Mucosa of gallbladder (tissue), 1 donor: ENCODE results near the gene PPM1E. TPM values are rescaled to one million over a fixed set of nuclear protein-coding genes. Genes with fewer than 3 reads are reported as not detected.

Source experiments
- DNase-seq: peaks from one replicate; pipeline ENCODE4 v3.0.0-alpha.2; 2020; ENCODE audit warnings: low spot score
- total RNA-seq: library from RNA; stranded (reverse); gene quantifications from one replicate; pipeline ENCODE4 v1.2.1, GENCODE V29; 2021
- donor health status: DM: no; HTN: no; CAD: no.

The PPM1E gene
- total RNA-seq, 1 donor from 2014 or later = 0.17 TPM

GRCh38 chr17:58996968-58997367, 241.3 kb downstream of the PPM1E start:
- no peak for DNase-seq

- DNase-seq = no peak
Observed at GRCh38 chr17:58997756-58998553, 242.3 kb downstream of the PPM1E start.

- no peak for DNase-seq
Observed at GRCh38 chr17:58998871-58999270, 243.2 kb downstream of the PPM1E start.

GRCh38 chr17:58999500-58999899, 243.8 kb downstream of the PPM1E start:
- DNase-seq = no peak

- no peak for DNase-seq
Observed at GRCh38 chr17:59000022-59000421, 244.4 kb downstream of the PPM1E start.

GRCh38 chr17:59001158-59001814, 245.6 kb downstream of the PPM1E start:
- peak; percentile 52 for DNase-seq

- DNase-seq = no peak
Observed at GRCh38 chr17:59002126-59002525, 246.5 kb downstream of the PPM1E start.

- no peak for DNase-seq
Observed at GRCh38 chr17:59002848-59003247, 247.2 kb downstream of the PPM1E start.

GRCh38 chr17:59003860-59004259, 248.2 kb downstream of the PPM1E start:
- no peak for DNase-seq

GRCh38 chr17:59004338-59005111, 248.9 kb downstream of the PPM1E start:
- DNase-seq = peak; percentile 72

- no peak for DNase-seq
Observed at GRCh38 chr17:59007995-59008394, 252.3 kb downstream of the PPM1E start.

- no peak for DNase-seq
Observed at GRCh38 chr17:59008737-59009136, 253.1 kb downstream of the PPM1E start.

- DNase-seq = no peak
Observed at GRCh38 chr17:59010026-59010425, 254.4 kb downstream of the PPM1E start.

- no peak for DNase-seq
Observed at GRCh38 chr17:59011975-59012374, 256.3 kb downstream of the PPM1E start.

GRCh38 chr17:59018019-59018418, 262.4 kb downstream of the PPM1E start:
- no peak for DNase-seq

GRCh38 chr17:59024916-59025315, 269.3 kb downstream of the PPM1E start:
- no peak for DNase-seq

- no peak for DNase-seq
Observed at GRCh38 chr17:59026176-59026939, 270.7 kb downstream of the PPM1E start.

GRCh38 chr17:59027750-59028149, 272.1 kb downstream of the PPM1E start:
- no peak for DNase-seq

GRCh38 chr17:59028328-59028727, 272.7 kb downstream of the PPM1E start:
- DNase-seq = no peak

- DNase-seq = no peak
Observed at GRCh38 chr17:59030811-59031210, 275.2 kb downstream of the PPM1E start.
